Measurements from ENCODE around the gene PDGFA. TPM values are rescaled to one million over a fixed set of nuclear protein-coding genes. Genes with fewer than 3 reads are reported as not detected.

The PDGFA gene
- total and polyA plus RNA-seq, 12 donors = 2.9 to 28.6 (median 13.6) TPM

- no peak for TF ChIP-seq CTCF (IDR thresholded peaks at IDR 0.05)
- TF ChIP-seq POLR2A (IDR thresholded peaks at IDR 0.05) = no peak
- Histone ChIP-seq H3K9me3 (replicated peaks in 1 of 3) (no peaks in the 10 kb centered on the region), H3K27ac (no peak overlapping the region), H3K4me1 (replicated peaks in 1 of 2) (peaks cover 0 to 6% of the 10 kb centered on the region in 2 donors), H3K4me3 (no peak overlapping the region), H3K27me3 (peaks cover 29% of the 10 kb centered on the region), H3K36me3 (replicated peaks in 1 of 2) (no peaks in the 10 kb centered on the region)
- peak in 6 of 7 donors; percentile 43 to 73 (median 61) for DNase-seq
- intact Hi-C loops (cut with DNase I) = no loop called here
- 25 to 37% (median 34%) methylated on average over 11 to 42 of the region's 42 CpGs; no CpG with 5 or more reads in 1 of the 4 donors for WGBS, 4 donors
Observed at GRCh38 chr7:455110-455928, 64.3 kb downstream of the PDGFA start.

- Histone ChIP-seq H3K27ac (no peak overlapping the region), H3K4me1 (replicated peaks in 1 of 2) (peaks cover 0 to 6% of the 10 kb centered on the region in 2 donors), H3K4me3 (no peak overlapping the region), H3K9me3 (replicated peaks in 1 of 3) (no peaks in the 10 kb centered on the region), H3K36me3 (replicated peaks in 1 of 2) (no peaks in the 10 kb centered on the region), H3K27me3 (peaks cover 29% of the 10 kb centered on the region)
- intact Hi-C loops (cut with DNase I) = no loop called here
- WGBS, 4 donors = 87 to 93% (median 89%) methylated on average over 42 to 56 of the region's 56 CpGs
- TF ChIP-seq CTCF (IDR thresholded peaks at IDR 0.05) (no peak), POLR2A (IDR thresholded peaks at IDR 0.05) (no peak)
- DNase-seq = no peak
Observed at GRCh38 chr7:454356-455109, 65.1 kb downstream of the PDGFA start.

GRCh38 chr7:453597-454306, 65.9 kb downstream of the PDGFA start:
- Histone ChIP-seq H3K36me3 (replicated peaks in 1 of 2) (no peaks in the 10 kb centered on the region), H3K27ac (no peak overlapping the region), H3K4me1 (replicated peaks in 1 of 2) (peaks cover 0 to 6% of the 10 kb centered on the region in 2 donors), H3K9me3 (replicated peaks in 1 of 3) (no peaks in the 10 kb centered on the region), H3K4me3 (no peak overlapping the region), H3K27me3 (peaks cover 29% of the 10 kb centered on the region)
- DNase-seq = no peak
- TF ChIP-seq CTCF (IDR thresholded peaks at IDR 0.05) (no peak), POLR2A (IDR thresholded peaks at IDR 0.05) (no peak)
- WGBS, 4 donors = 70 to 86% (median 79%) methylated on average over 16 to 27 of the region's 27 CpGs
- intact Hi-C loops (cut with DNase I) = no loop called here
